Measurements from ENCODE around the gene SYN1.

GRCh38 chrX:47631676-47632075 is 12.0 kb upstream of the SYN1 start:
- TF ChIP-seq CTCF (IDR thresholded peaks at IDR 0.05) (no peak), RAD21 (IDR thresholded peaks at IDR 0.05; ENCODE audit: low read length) (no peak), EP300 (IDR thresholded peaks at IDR 0.05; ENCODE audit: borderline replicate concordance in 1 of 2, low read depth in 1 of 2, low read length in 1 of 2) (no peak), RFX5 (IDR thresholded peaks at IDR 0.05; ENCODE audit: low read length) (no peak), MAX (IDR thresholded peaks at IDR 0.05; ENCODE audit: low read depth) (no peak), POLR2AphosphoS5 (IDR thresholded peaks at IDR 0.05; ENCODE audit: low read depth, low read length) (no peak), CHD2 (IDR thresholded peaks at IDR 0.05; ENCODE audit: low read length, partially characterized antibody) (no peak), ELF1 (IDR thresholded peaks at IDR 0.05) (no peak)
- TF ChIP-seq, protein P1, sequence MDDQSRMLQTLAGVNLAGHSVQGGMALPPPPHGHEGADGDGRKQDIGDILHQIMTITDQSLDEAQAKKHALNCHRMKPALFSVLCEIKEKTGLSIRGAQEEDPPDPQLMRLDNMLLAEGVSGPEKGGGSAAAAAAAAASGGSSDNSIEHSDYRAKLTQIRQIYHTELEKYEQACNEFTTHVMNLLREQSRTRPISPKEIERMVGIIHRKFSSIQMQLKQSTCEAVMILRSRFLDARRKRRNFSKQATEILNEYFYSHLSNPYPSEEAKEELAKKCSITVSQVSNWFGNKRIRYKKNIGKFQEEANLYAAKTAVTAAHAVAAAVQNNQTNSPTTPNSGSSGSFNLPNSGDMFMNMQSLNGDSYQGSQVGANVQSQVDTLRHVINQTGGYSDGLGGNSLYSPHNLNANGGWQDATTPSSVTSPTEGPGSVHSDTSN (IDR thresholded peaks at IDR 0.05): no peak
- TF ChIP-seq, protein P2, sequence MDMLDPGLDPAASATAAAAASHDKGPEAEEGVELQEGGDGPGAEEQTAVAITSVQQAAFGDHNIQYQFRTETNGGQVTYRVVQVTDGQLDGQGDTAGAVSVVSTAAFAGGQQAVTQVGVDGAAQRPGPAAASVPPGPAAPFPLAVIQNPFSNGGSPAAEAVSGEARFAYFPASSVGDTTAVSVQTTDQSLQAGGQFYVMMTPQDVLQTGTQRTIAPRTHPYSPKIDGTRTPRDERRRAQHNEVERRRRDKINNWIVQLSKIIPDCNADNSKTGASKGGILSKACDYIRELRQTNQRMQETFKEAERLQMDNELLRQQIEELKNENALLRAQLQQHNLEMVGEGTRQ (IDR thresholded peaks at IDR 0.05; ENCODE audit: borderline replicate concordance, low read depth, low read length): no peak
